Nephron progenitor cell (in vitro differentiated cells): ENCODE measurements around the gene CARMIL3.

ENCODE experiments used
- DNase-seq: peaks from one replicate; pipeline ENCODE4 v3.0.0; 2021
- H3K27ac Mint-ChIP-seq: 2 replicates; pipeline ENCODE4 v1.8.0; 2021; ENCODE audit warnings: mild to moderate bottlenecking, moderate library complexity, mixed read lengths
- H3K27me3 Mint-ChIP-seq: 2 replicates; pipeline ENCODE4 v1.8.0; 2021; ENCODE audit warnings: mild to moderate bottlenecking, low read depth, mixed read lengths; ENCODE audit not compliant: poor library complexity
- H3K36me3 Mint-ChIP-seq: 2 replicates; pipeline ENCODE4 v1.8.0; 2021; ENCODE audit warnings: low read depth, mixed read lengths
- H3K4me1 Mint-ChIP-seq: 2 replicates; pipeline ENCODE4 v1.8.0; 2021; ENCODE audit warnings: mixed read lengths
- H3K4me3 Mint-ChIP-seq: 2 replicates; pipeline ENCODE4 v1.8.0; 2021; ENCODE audit warnings: mild to moderate bottlenecking, moderate library complexity, mixed read lengths
- H3K9me3 Mint-ChIP-seq: 2 replicates; pipeline ENCODE4 v1.8.0; 2021; ENCODE audit warnings: mild to moderate bottlenecking, moderate library complexity, mixed read lengths
- TF ChIP-seq, protein P1 (sequence below): fragments of 200-600 bp; sonication (generic); IDR thresholded peaks from 2 replicates; pipeline ENCODE4 v1.5.0; 2021; ENCODE audit warnings: antibody characterized with exemption

Gene CARMIL3

GRCh38 chr14:24082411-24083080 lies 30.7 kb downstream of the CARMIL3 start:
- no peaks in the 10 kb centered on the region for H3K36me3 Mint-ChIP-seq
- H3K4me3 Mint-ChIP-seq = peak overlapping the region; percentile 87
- H3K27me3 Mint-ChIP-seq = peaks cover 62% of the 10 kb centered on the region
- H3K9me3 Mint-ChIP-seq = no peaks in the 10 kb centered on the region
- peaks cover 55% of the 10 kb centered on the region for H3K4me1 Mint-ChIP-seq
- no peak for DNase-seq
- TF ChIP-seq, protein P1, sequence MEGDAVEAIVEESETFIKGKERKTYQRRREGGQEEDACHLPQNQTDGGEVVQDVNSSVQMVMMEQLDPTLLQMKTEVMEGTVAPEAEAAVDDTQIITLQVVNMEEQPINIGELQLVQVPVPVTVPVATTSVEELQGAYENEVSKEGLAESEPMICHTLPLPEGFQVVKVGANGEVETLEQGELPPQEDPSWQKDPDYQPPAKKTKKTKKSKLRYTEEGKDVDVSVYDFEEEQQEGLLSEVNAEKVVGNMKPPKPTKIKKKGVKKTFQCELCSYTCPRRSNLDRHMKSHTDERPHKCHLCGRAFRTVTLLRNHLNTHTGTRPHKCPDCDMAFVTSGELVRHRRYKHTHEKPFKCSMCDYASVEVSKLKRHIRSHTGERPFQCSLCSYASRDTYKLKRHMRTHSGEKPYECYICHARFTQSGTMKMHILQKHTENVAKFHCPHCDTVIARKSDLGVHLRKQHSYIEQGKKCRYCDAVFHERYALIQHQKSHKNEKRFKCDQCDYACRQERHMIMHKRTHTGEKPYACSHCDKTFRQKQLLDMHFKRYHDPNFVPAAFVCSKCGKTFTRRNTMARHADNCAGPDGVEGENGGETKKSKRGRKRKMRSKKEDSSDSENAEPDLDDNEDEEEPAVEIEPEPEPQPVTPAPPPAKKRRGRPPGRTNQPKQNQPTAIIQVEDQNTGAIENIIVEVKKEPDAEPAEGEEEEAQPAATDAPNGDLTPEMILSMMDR = no peak
- H3K27ac Mint-ChIP-seq = no peak overlapping the region

GRCh38 chr14:24083462-24083861 lies 31.7 kb downstream of the CARMIL3 start:
- Mint-ChIP-seq H3K36me3 (no peaks in the 10 kb centered on the region), H3K4me1 (peaks cover 51% of the 10 kb centered on the region), H3K4me3 (no peak overlapping the region), H3K27me3 (peaks cover 59% of the 10 kb centered on the region), H3K9me3 (no peaks in the 10 kb centered on the region), H3K27ac (no peak overlapping the region)
- no peak for DNase-seq
- TF ChIP-seq, protein P1 = no peak

GRCh38 chr14:24084440-24084839 lies 32.6 kb downstream of the CARMIL3 start:
- Mint-ChIP-seq H3K27ac (no peak overlapping the region), H3K4me1 (peaks cover 44% of the 10 kb centered on the region), H3K9me3 (no peaks in the 10 kb centered on the region), H3K4me3 (no peak overlapping the region), H3K27me3 (peaks cover 54% of the 10 kb centered on the region), H3K36me3 (no peaks in the 10 kb centered on the region)
- TF ChIP-seq, protein P1 = no peak
- DNase-seq = no peak

- Mint-ChIP-seq H3K9me3 (no peaks in the 10 kb centered on the region), H3K36me3 (no peaks in the 10 kb centered on the region), H3K27ac (peak overlapping the region; percentile 15), H3K4me3 (no peak overlapping the region), H3K27me3 (peaks cover 46% of the 10 kb centered on the region), H3K4me1 (peaks cover 42% of the 10 kb centered on the region)
- no peak for DNase-seq
- TF ChIP-seq, protein P1 = no peak
These were observed 33.4 kb downstream of the CARMIL3 start for GRCh38 chr14:24085215-24085614.

GRCh38 chr14:24086193-24086955 lies 34.6 kb downstream of the CARMIL3 start:
- peaks cover 39% of the 10 kb centered on the region for H3K27me3 Mint-ChIP-seq
- peaks cover 39% of the 10 kb centered on the region for H3K4me1 Mint-ChIP-seq
- H3K4me3 Mint-ChIP-seq = no peak overlapping the region
- TF ChIP-seq, protein P1 = no peak
- no peaks in the 10 kb centered on the region for H3K36me3 Mint-ChIP-seq
- DNase-seq = no peak
- H3K27ac Mint-ChIP-seq = no peak overlapping the region
- H3K9me3 Mint-ChIP-seq = no peaks in the 10 kb centered on the region
